Choroid plexus epithelial cell (primary cell): Measurements from ENCODE around the gene SETX.

Source experiments
- DNase-seq: peaks from one replicate; pipeline ENCODE4 v3.0.0-alpha.2; 2010; ENCODE audit warnings: low read depth
- H3K4me3 ChIP-seq: 2 replicates; pipeline ENCODE4 v1.5.1; 2011; ENCODE audit warnings: low read depth, mild to moderate bottlenecking, control low read depth, low read length, moderate library complexity
- TF ChIP-seq, protein P1 (sequence below): conservative IDR thresholded peaks from 2 replicates; pipeline ENCODE4 v1.5.1; 2011; ENCODE audit warnings: low read depth, mild to moderate bottlenecking, control low read depth, inconsistent platforms, low read length, moderate library complexity

The SETX gene

DNA sequence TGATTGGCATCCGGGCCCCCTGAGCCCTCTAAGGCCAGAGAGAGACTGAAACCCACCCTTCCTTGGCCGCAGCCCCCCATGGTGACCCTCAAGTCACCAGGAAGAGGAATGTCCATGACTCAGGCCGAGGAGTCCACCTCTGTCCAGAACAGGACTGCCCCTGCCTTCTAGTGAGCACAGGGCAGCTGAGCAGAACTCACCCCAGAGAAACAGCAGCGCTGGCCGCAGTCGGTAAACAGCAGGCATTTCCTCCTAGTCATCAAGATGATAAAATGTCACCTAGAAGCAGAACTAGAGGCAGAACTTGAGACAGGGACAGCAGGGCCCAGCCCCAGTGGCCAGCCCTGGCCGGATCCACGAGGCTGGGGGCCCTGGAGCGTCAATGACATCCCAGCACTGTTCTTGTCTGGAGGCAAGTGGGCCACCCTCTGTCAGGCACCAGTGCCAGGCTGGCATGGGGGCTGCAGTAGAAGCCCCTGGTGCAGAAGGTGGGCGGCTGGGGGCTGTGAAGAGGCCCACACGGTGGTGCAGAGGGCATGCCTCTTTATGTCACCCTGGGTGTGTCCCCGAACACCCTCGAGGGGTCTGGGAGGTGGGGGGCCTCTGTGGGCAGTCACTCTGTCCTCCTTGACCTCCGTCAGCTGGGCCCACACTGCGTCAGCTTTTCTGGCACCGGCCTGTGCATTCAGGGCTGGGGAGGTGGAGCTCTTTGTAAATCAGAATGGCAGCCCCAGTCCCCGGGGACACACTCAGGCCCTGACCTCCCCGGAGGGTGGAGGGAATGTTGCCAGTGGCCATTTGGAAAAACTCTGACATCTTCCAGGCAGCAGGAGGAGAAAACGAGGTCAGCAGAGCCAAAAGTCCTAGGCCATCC is 110.0 kb downstream of the SETX start:
- DNase-seq: no peak
- TF ChIP-seq, protein P1, sequence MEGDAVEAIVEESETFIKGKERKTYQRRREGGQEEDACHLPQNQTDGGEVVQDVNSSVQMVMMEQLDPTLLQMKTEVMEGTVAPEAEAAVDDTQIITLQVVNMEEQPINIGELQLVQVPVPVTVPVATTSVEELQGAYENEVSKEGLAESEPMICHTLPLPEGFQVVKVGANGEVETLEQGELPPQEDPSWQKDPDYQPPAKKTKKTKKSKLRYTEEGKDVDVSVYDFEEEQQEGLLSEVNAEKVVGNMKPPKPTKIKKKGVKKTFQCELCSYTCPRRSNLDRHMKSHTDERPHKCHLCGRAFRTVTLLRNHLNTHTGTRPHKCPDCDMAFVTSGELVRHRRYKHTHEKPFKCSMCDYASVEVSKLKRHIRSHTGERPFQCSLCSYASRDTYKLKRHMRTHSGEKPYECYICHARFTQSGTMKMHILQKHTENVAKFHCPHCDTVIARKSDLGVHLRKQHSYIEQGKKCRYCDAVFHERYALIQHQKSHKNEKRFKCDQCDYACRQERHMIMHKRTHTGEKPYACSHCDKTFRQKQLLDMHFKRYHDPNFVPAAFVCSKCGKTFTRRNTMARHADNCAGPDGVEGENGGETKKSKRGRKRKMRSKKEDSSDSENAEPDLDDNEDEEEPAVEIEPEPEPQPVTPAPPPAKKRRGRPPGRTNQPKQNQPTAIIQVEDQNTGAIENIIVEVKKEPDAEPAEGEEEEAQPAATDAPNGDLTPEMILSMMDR: no peak
- no peak overlapping the region for H3K4me3 ChIP-seq

DNA sequence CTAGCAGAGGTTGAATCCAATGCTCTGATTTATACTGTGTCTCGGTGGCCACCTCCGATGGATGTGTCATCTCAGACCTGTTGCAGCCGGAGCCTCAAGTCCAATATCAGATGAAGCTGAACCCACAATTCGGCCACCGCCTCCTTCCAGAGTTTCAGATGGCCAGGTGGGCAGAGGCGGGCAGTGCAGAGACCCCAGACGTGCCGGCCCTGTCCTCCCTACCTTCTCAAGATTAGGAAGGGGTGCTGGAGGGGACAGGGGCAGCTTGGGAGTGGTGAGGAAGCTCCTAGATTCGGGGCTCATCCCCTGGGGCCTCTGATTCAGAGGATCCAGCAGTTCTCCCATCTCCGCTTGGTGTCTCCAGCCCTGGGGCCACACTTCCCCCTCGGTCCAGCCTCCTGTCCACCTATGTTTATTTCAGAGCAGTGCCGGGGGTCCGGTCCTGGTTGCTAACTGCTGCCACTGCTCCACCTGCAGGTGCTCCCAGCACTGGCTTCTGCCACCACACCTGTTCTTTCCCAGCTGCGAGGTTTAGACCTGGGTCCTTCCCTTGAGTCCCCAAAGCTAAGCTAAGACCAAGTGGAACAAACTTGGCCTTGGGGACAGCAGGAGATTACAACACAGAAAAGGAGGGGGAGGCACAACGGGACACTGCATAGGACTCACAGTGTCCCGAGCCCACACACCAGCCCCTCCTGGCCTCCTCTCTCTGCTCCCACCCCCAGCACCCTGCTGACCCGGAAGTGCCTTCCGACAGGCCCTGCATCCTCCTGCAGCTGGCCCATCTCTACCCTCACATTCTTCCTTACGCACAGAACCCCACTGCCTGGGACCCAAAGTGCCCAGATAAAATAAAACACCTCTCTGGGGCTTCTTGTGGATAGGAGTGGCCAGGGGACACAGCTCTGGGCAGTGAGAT is 111.4 kb downstream of the SETX start:
- TF ChIP-seq, protein P1: peak; percentile 5
- no peak overlapping the region for H3K4me3 ChIP-seq
- no peak for DNase-seq

DNA sequence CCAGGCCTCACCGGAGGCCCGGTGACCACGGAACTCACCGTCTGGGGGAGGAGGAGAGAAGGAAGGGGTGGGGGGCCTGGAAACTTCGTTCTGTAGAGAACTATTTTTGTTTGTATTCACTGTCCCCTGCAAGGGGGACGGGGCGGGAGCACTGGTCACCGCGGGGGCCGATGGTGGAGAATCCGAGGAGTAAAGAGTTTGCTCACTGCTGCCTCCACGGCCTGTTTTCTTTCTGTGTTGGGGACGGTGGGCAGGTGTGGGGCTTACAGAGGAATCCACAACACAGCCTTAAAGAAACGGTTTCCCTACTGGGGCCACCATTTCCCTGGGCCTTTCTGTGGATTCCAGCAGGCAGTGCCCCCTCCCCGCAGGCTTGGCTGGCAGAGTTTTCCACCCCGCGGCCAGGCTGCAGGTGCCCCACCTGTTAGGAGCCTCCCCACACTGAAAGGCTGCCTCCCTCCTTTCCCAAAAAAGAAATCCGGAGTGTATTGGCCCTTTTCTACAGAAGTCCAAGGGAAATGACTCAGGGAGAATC is 112.1 kb downstream of the SETX start:
- peak overlapping the region; percentile 62 for H3K4me3 ChIP-seq
- TF ChIP-seq, protein P1: no peak
- no peak for DNase-seq

DNA sequence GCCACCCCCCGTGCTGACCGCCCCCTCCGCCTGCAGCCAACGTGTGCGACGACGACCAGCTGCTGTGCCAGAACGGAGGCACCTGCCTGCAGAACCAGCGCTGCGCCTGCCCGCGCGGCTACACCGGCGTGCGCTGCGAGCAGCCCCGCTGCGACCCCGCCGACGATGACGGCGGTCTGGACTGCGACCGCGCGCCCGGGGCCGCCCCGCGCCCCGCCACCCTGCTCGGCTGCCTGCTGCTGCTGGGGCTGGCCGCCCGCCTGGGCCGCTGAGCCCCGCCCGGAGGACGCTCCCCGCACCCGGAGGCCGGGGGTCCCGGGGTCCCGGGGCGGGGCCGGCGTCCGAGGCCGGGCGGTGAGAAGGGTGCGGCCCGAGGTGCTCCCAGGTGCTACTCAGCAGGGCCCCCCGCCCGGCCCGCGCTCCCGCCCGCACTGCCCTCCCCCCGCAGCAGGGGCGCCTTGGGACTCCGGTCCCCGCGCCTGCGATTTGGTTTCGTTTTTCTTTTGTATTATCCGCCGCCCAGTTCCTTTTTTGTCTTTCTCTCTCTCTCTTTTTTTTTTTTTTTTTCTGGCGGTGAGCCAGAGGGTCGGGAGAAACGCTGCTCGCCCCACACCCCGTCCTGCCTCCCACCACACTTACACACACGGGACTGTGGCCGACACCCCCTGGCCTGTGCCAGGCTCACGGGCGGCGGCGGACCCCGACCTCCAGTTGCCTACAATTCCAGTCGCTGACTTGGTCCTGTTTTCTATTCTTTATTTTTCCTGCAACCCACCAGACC is 112.8 kb downstream of the SETX start:
- TF ChIP-seq, protein P1: no peak
- DNase-seq: peak; percentile 26
- peak overlapping the region; percentile 62 for H3K4me3 ChIP-seq

DNA sequence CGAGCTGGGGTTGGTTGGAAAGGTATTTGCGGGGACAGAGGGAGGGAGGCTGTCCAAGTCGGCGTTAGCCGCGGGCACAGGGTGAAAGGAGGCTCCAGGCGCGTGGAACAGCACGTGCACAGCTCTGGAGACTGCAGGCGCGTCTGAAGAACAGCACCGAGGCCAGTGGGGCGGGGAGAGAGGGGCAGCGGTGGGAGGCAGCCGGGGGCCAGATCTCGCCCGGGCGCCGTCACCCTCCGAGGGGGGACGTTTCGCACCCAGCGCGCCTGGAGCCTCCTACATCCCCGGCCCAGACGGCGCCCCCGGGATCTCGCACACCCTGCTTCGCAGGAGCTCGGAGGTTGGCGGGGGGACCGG is 113.3 kb downstream of the SETX start:
- peak overlapping the region; percentile 62 for H3K4me3 ChIP-seq
- TF ChIP-seq, protein P1: no peak
- no peak for DNase-seq

DNA sequence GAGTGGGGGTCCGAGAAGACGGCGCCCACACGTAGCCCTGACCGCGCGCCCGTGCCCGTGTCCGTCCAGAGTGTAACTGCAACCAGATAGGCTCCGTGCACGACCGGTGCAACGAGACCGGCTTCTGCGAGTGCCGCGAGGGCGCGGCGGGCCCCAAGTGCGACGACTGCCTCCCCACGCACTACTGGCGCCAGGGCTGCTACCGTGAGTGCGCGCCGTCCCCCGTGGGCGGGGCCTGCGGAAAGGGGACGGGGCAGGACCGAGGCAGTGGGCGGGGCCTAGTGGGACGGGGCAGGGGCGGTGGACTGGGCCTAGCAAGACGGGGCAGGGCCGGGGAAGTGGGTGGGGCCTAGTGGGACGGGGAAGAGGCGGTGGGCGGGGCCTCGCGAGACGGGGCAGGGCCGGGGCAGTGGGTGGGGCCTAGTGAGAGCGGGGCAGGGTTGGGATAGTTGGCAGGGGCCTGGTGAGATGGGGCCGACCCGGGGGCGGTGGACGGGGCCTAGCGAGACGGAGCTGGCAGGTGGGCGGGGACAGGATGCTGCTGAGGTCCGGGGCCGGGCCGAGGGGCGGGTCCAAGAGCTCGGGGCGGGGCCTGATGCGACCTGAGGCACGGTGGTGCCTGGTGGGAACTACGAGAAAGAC is 113.8 kb downstream of the SETX start:
- DNase-seq: peak; percentile 85
- TF ChIP-seq, protein P1: no peak

More for the DNA sequence above, 113.8 kb downstream of the SETX start:
- peak overlapping the region; percentile 62 for H3K4me3 ChIP-seq
